Upper lobe of left lung (tissue), 4 donors: Measurements from ENCODE around the gene CHCHD3.

Source experiments
- CTCF ChIP-seq, 6 experiments: fragments of 450-650 bp in 4 of 6; fragments of 200-600 bp in 2 of 6; sonication (generic) in 2 of 6; IDR thresholded peaks; one replicate each; pipeline ENCODE4 v1.5.1; 2016 to 2019; ENCODE audit warnings: antibody characterized with exemption in 6 of 6
- POLR2A ChIP-seq, 4 donors: fragments of 450-650 bp; IDR thresholded peaks; one replicate each; pipeline ENCODE4 v1.5.1; 2016 to 2017; ENCODE audit warnings: antibody characterized with exemption in 4 of 4, mild to moderate bottlenecking in 2 of 4

GRCh38 chr7:132897093-132897687, 184.7 kb downstream of the CHCHD3 start:
- TF ChIP-seq CTCF (IDR thresholded peaks at IDR 0.05) (no peak), POLR2A (IDR thresholded peaks at IDR 0.05) (no peak)
